SK-N-SH (cell line): Measurements from ENCODE around the gene SBF2. TPM values are rescaled to one million over a fixed set of nuclear protein-coding genes. Genes with fewer than 3 reads are reported as not detected.

Experiments used
- CTCF ChIA-PET: fragments of 300-600, 350-600 bp; formaldehyde crosslinking; extraction: SDS; loops from one replicate; lab custom pipeline; 2021; lab: Yijun Ruan, JAX
- POLR2A ChIA-PET: fragments of 350-600 bp; sonication (Branson Sonifier 250); formaldehyde crosslinking; extraction: SDS; loops from one replicate; lab custom pipeline; 2020; ENCODE audit warnings: antibody characterized with exemption, inconsistent platforms; lab: Yijun Ruan, JAX
- DNase-seq: peaks from one replicate; pipeline ENCODE4 v3.0.0; 2012
- H2AFZ ChIP-seq: fragments of 200-600 bp; sonication (generic); 2 replicates; pipeline ENCODE4 v1.8.1; 2016; ENCODE audit warnings: antibody characterized with exemption, mild to moderate bottlenecking, low read depth
- H3F3A ChIP-seq: fragments of 200-600 bp; sonication (generic); replicated peaks from 2 replicates; pipeline ENCODE3; 2016; ENCODE audit warnings: antibody characterized with exemption, mild to moderate bottlenecking; ENCODE audit not compliant: insufficient read depth
- H3K27ac ChIP-seq, 2 experiments: fragments of 200-500 bp in 1 of 2; fragments of 200-600 bp in 1 of 2; sonication (Bioruptor generic) in 1 of 2; sonication (generic), shearing (Covaris generic) in 1 of 2; 2 replicates each; pipeline versions ENCODE4 v1.5.1 to v1.6.1; 2014 to 2016; ENCODE audit warnings: low read depth in 2 of 2, inconsistent platforms in 1 of 2, low read length in 1 of 2, mild to moderate bottlenecking in 1 of 2, mixed read lengths in 1 of 2
- H3K27me3 ChIP-seq: fragments of 200-600 bp; sonication (generic), shearing (Covaris generic); 2 replicates; pipeline ENCODE4 v1.6.1; 2016; ENCODE audit warnings: mixed run types; ENCODE audit not compliant: insufficient read depth
- H3K36me3 ChIP-seq, 2 experiments: fragments of 200-500 bp in 1 of 2; fragments of 200-600 bp in 1 of 2; sonication (Bioruptor generic) in 1 of 2; sonication (generic) in 1 of 2; replicated peaks in 1 of 2; 2 replicates each; pipeline versions ENCODE3 to v1.5.1; 2014 to 2016; ENCODE audit warnings: low read length in 1 of 2, mild to moderate bottlenecking in 1 of 2; ENCODE audit not compliant: insufficient read depth in 2 of 2, control insufficient read depth in 1 of 2
- H3K4me1 ChIP-seq, 2 experiments: fragments of 200-500 bp in 1 of 2; fragments of 200-600 bp in 1 of 2; sonication (Bioruptor generic) in 1 of 2; sonication (generic), shearing (Covaris generic) in 1 of 2; 2 replicates each; pipeline versions ENCODE4 v1.5.1 to v1.6.1; 2014 to 2016; ENCODE audit warnings: low read depth in 1 of 2, low read length in 1 of 2, mixed run types in 1 of 2; ENCODE audit not compliant: insufficient read depth in 2 of 2, control insufficient read depth in 1 of 2
- H3K4me2 ChIP-seq: fragments of 200-600 bp; sonication (generic), shearing (Covaris generic); 2 replicates; pipeline ENCODE4 v1.6.1; 2017; ENCODE audit warnings: mixed run types
- H3K4me3 ChIP-seq, 2 experiments: fragments of 200-500 bp in 1 of 2; fragments of 200-600 bp in 1 of 2; sonication (Bioruptor generic) in 1 of 2; sonication (generic), shearing (Covaris generic) in 1 of 2; 2 replicates each; pipeline versions ENCODE4 v1.5.1 to v1.8.1; 2014 to 2016; ENCODE audit warnings: low read depth in 2 of 2, inconsistent platforms in 1 of 2, low read length in 1 of 2, mild to moderate bottlenecking in 1 of 2, mixed read lengths in 1 of 2, moderate library complexity in 1 of 2
- H3K79me2 ChIP-seq: fragments of 200-600 bp; sonication (generic); 2 replicates; pipeline ENCODE4 v1.8.1; 2017; ENCODE audit warnings: mild to moderate bottlenecking; ENCODE audit not compliant: insufficient read depth
- H3K9ac ChIP-seq: fragments of 200-600 bp; sonication (generic); 2 replicates; pipeline ENCODE4 v1.6.1; 2017; ENCODE audit warnings: mixed run types
- H3K9me2 ChIP-seq: fragments of 200-600 bp; sonication (generic); 2 replicates; pipeline ENCODE4 v1.6.1; 2017; ENCODE audit warnings: mixed run types
- H3K9me3 ChIP-seq: fragments of 200-600 bp; sonication (generic); 2 replicates; pipeline ENCODE4 v1.6.1; 2017; ENCODE audit warnings: mixed run types, mild to moderate bottlenecking, moderate library complexity
- H4K20me1 ChIP-seq: fragments of 200-600 bp; sonication (generic); 2 replicates; pipeline ENCODE4 v1.6.1; 2017; ENCODE audit warnings: mild to moderate bottlenecking, mixed run types; ENCODE audit not compliant: insufficient read depth
- CHD2 ChIP-seq: fragments of 150-350 bp; IDR thresholded peaks from 2 replicates; pipeline ENCODE4 v1.6.1; 2018; ENCODE audit warnings: low read length; ENCODE audit not compliant: partially characterized antibody
- ELF1 ChIP-seq: IDR thresholded peaks from 2 replicates; pipeline ENCODE4 v1.4.0; 2012
- FOSL2 ChIP-seq: IDR thresholded peaks from 2 replicates; pipeline ENCODE4 v1.4.0; 2012; ENCODE audit warnings: low read depth, mild to moderate bottlenecking, moderate library complexity, borderline replicate concordance
- FOXM1 ChIP-seq: IDR thresholded peaks from 2 replicates; pipeline ENCODE4 v1.4.0; 2012; ENCODE audit warnings: low read depth, mild to moderate bottlenecking
- GABPA ChIP-seq: IDR thresholded peaks from 2 replicates; pipeline ENCODE4 v1.4.0; 2012; ENCODE audit warnings: low read depth, mild to moderate bottlenecking
- JUND ChIP-seq: IDR thresholded peaks from 2 replicates; pipeline ENCODE4 v1.4.0; 2012
- MAX ChIP-seq: IDR thresholded peaks from 2 replicates; pipeline ENCODE4 v1.4.0; 2012; ENCODE audit warnings: low read depth
- NFIC ChIP-seq: IDR thresholded peaks from 2 replicates; pipeline ENCODE4 v1.4.0; 2012; ENCODE audit warnings: borderline replicate concordance
- PBX3 ChIP-seq: IDR thresholded peaks from 2 replicates; pipeline ENCODE4; 2012
- RCOR1 ChIP-seq: fragments of 150-350 bp; IDR thresholded peaks from 2 replicates; pipeline ENCODE4 v1.6.1; 2017; ENCODE audit warnings: antibody characterized with exemption, low read length
- RFX5 ChIP-seq: IDR thresholded peaks from 2 replicates; pipeline ENCODE4 v1.6.1; 2012; ENCODE audit warnings: mild to moderate bottlenecking, improper control_type of control experiment, low read length
- SIN3A ChIP-seq: IDR thresholded peaks from 2 replicates; pipeline ENCODE4 v1.6.1; 2012; ENCODE audit warnings: low read depth, mild to moderate bottlenecking, low read length, moderate library complexity, borderline replicate concordance
- SMC3 ChIP-seq: IDR thresholded peaks from 2 replicates; pipeline ENCODE4 v1.6.1; 2012; ENCODE audit warnings: low read depth, low read length, improper control_type of control experiment
- TAF1 ChIP-seq: IDR thresholded peaks from 2 replicates; pipeline ENCODE4 v1.6.1; 2012; ENCODE audit warnings: low read depth, mild to moderate bottlenecking, low read length, moderate library complexity, borderline replicate concordance
- TCF12 ChIP-seq: IDR thresholded peaks from 2 replicates; pipeline ENCODE4 v1.4.0; 2012
- TEAD4 ChIP-seq: IDR thresholded peaks from 2 replicates; pipeline ENCODE4 v1.4.0; 2012; ENCODE audit warnings: mild to moderate bottlenecking, borderline replicate concordance; ENCODE audit not compliant: insufficient read depth
- USF1 ChIP-seq: IDR thresholded peaks from 2 replicates; pipeline ENCODE4 v1.4.0; 2012; ENCODE audit warnings: low read depth, borderline replicate concordance
- ZBTB33 ChIP-seq: IDR thresholded peaks from 2 replicates; pipeline ENCODE4 v1.4.0; 2012; ENCODE audit warnings: low read depth, borderline replicate concordance
- WGBS: methylation state at CpG from one replicate; pipeline ENCODE4 v1.1.6; 2017; ENCODE audit warnings: low lambda C conversion rate; 5-methylcytosine and 5-hydroxymethylcytosine counted together
- polyA plus RNA-seq, 3 experiments: library from polyadenylated mRNA; depleted of rRNA; stranded (reverse); fragments of >200 nt; gene quantifications; 2 replicates each; pipeline ENCODE4 v1.2.3, GENCODE V29; 2012

SBF2 gene
- polyA plus RNA-seq, 1 of the 3 experiments (the other 2 are of a cell fraction), result 23.0 TPM

GRCh38 chr11:9760193-9760575 lies 533.8 kb downstream of the SBF2 start:
- CTCF ChIA-PET, result interaction anchor here (1.2 to 4.4 kb wide), 5 partner anchors 211 to 568 kb away, joined by 3 to 104 read pairs (median 22); partner anchors contain the start of gene ADM
- no peaks in the 10 kb centered on the region for H3K9me3 ChIP-seq

GRCh38 chr11:9759519-9760192 lies 534.4 kb downstream of the SBF2 start:
- no peaks in the 10 kb centered on the region for H3K9me3 ChIP-seq
- H3K4me2 ChIP-seq, result peak overlapping the region; percentile 80
- peak overlapping the region; percentile 74 for H3K9ac ChIP-seq
- no peaks in the 10 kb centered on the region for H4K20me1 ChIP-seq
- POLR2A ChIA-PET, result interaction anchor here (2.8 kb wide), 1 partner anchor 545 kb away, joined by 24 read pairs; the partner anchor contains the start of gene ADM
- no peaks in the 10 kb centered on the region for H3K79me2 ChIP-seq
- 42% methylated on average over 7 of the region's 10 CpGs for WGBS
- peak overlapping the region in 1 of 2 experiments; percentile 55; a peak in 1 of 4 replicates for H3K4me3 ChIP-seq
- H3K4me1 ChIP-seq, result peaks cover 27 to 31% of the 10 kb centered on the region in 2 experiments
- CTCF ChIA-PET, result interaction anchor here (0.7 to 4.4 kb wide), 12 partner anchors 9 to 983 kb away, joined by 3 to 104 read pairs (median 4); partner anchors contain the start of gene ADM
- peaks cover 21% of the 10 kb centered on the region for H3F3A ChIP-seq
- H3K27ac ChIP-seq, result peak overlapping the region; percentile 91 to 97
- H2AFZ ChIP-seq, result no peak overlapping the region
- peak; percentile 47 for DNase-seq
- H3K9me2 ChIP-seq, result no peaks in the 10 kb centered on the region
- no peaks in the 10 kb centered on the region for H3K27me3 ChIP-seq
- H3K36me3 ChIP-seq, result no peaks in the 10 kb centered on the region
- TF ChIP-seq SIN3A, result 0 out of 2 replicates have a peak, but pooled peaks have one; percentile 53
- no peak; the same call in 1 of the 2 replicates for TF ChIP-seq GABPA
- TF ChIP-seq JUND, result peak; percentile 98
- peak; percentile 80 for TF ChIP-seq ZBTB33
- TF ChIP-seq NFIC, result peak; percentile 96
- TF ChIP-seq TEAD4, result peak; percentile 91
- no peak for TF ChIP-seq CHD2
- TF ChIP-seq RFX5, result no peak
- peak; percentile 99 for TF ChIP-seq TCF12
- peak; percentile 74; the same call in 1 of the 2 replicates for TF ChIP-seq FOXM1
- TF ChIP-seq FOSL2, result peak; percentile 98
- TF ChIP-seq TAF1, result 0 out of 2 replicates have a peak, but pooled peaks have one; percentile 23
- peak; percentile 99 for TF ChIP-seq MAX
- peak; percentile 74; the same call in 1 of the 2 replicates for TF ChIP-seq USF1
- TF ChIP-seq RCOR1, result no peak
- TF ChIP-seq PBX3, result peak; percentile 90
- 0 out of 2 replicates have a peak, but pooled peaks have one; percentile 12 for TF ChIP-seq SMC3
- TF ChIP-seq ELF1, result no peak

More at GRCh38 chr11:9760193-9760575, 533.8 kb downstream of the SBF2 start:
- peak overlapping the region; percentile 91 to 97 for H3K27ac ChIP-seq
- H3K4me2 ChIP-seq, result peak overlapping the region; percentile 43; the same call in 1 of the 2 replicates
- peaks cover 21% of the 10 kb centered on the region for H3F3A ChIP-seq
- no peak overlapping the region for H2AFZ ChIP-seq
- WGBS, result 52% methylated on average over 3 of the region's 3 CpGs
- no peaks in the 10 kb centered on the region for H3K9me2 ChIP-seq
- H3K27me3 ChIP-seq, result no peaks in the 10 kb centered on the region
- H3K4me3 ChIP-seq, result no peak overlapping the region
- H4K20me1 ChIP-seq, result no peaks in the 10 kb centered on the region
- no peaks in the 10 kb centered on the region for H3K36me3 ChIP-seq
- TF ChIP-seq PBX3 (peak; percentile 37; the same call in 1 of the 2 replicates), NFIC (peak; percentile 59), TAF1 (no peak)
- TF ChIP-seq, all 33 proteins: peak for 2
- POLR2A ChIA-PET, result interaction anchor here (2.8 kb wide), 1 partner anchor 545 kb away, joined by 24 read pairs; the partner anchor contains the start of gene ADM
- Histone ChIP-seq H3K79me2 (no peaks in the 10 kb centered on the region), H3K4me1 (peaks cover 30 to 34% of the 10 kb centered on the region in 2 experiments), H3K9ac (peak overlapping the region; percentile 23; the same call in 1 of the 2 replicates)
- DNase-seq, result no peak
